HG03064 (cell line): ENCODE data around the gene FAM120C.

Source experiments
- ATAC-seq: cut with Tn5 transposase; IDR thresholded peaks from one replicate; pipeline ENCODE4 v1.9.1; 2021; ENCODE audit warnings: low read depth; ENCODE audit not compliant: unreplicated experiment

FAM120C gene

GRCh38 chrX:54043056-54043455, 140.0 kb downstream of the FAM120C start:
- ATAC-seq: no peak

- no peak for ATAC-seq
These were observed 140.4 kb downstream of the FAM120C start for GRCh38 chrX:54042609-54043021.

- no peak for ATAC-seq
These were observed 152.7 kb downstream of the FAM120C start for GRCh38 chrX:54030329-54030728.

- no peak for ATAC-seq
These were observed 153.4 kb downstream of the FAM120C start for GRCh38 chrX:54029529-54030143.

- ATAC-seq: no peak
These were observed 158.7 kb downstream of the FAM120C start for GRCh38 chrX:54024350-54024749.
